Esophagus squamous epithelium (tissue), 5 donors: Measurements from ENCODE around the gene NIT2. TPM values are rescaled to one million over a fixed set of nuclear protein-coding genes. Genes with fewer than 3 reads are reported as not detected.

ENCODE experiments used
- DNase-seq: peaks from one replicate; lab custom pipeline; 2025; lab: John Stamatoyannopoulos, UW
- H3K27ac ChIP-seq, 4 donors: fragments of 200-600 bp; sonication (generic); one replicate each; pipeline ENCODE4 v1.5.1; 2016 to 2019; ENCODE audit warnings: mild to moderate bottlenecking in 1 of 4
- H3K27me3 ChIP-seq, 4 donors: fragments of 200-600 bp; sonication (generic); 1 replicate in 3 of 4; 2 replicates in 1 of 4; pipeline versions ENCODE4 v1.5.1 to v1.6.0; 2017 to 2021; ENCODE audit warnings: antibody characterized with exemption in 1 of 4
- H3K36me3 ChIP-seq, 3 donors: fragments of 200-600 bp; sonication (generic); one replicate each; pipeline ENCODE4 v1.5.1; 2016 to 2019
- H3K4me1 ChIP-seq, 3 donors: fragments of 200-600 bp; sonication (generic); one replicate each; pipeline ENCODE4 v1.5.1; 2017 to 2019
- H3K4me3 ChIP-seq, 4 donors: fragments of 200-600 bp; sonication (generic); 1 replicate in 3 of 4; 2 replicates in 1 of 4; pipeline ENCODE4 v1.5.1; 2016 to 2019; ENCODE audit warnings: mild to moderate bottlenecking in 2 of 4, moderate library complexity in 1 of 4
- H3K9me3 ChIP-seq, 3 donors: fragments of 200-600 bp; sonication (generic); one replicate each; pipeline ENCODE4 v1.5.1; 2016 to 2019
- POLR2A ChIP-seq, 4 donors: fragments of 450-650 bp; IDR thresholded peaks; one replicate each; pipeline ENCODE4 v1.6.1; 2017; ENCODE audit warnings: antibody characterized with exemption in 4 of 4, mild to moderate bottlenecking in 4 of 4, moderate library complexity in 3 of 4
- WGBS, 2 donors: methylation state at CpG; one replicate each; pipeline ENCODE4 v1.1.5; 2018; 5-methylcytosine and 5-hydroxymethylcytosine counted together
- intact Hi-C: fragments of 100-400 bp; cut with DNase I; formaldehyde crosslinking; loops from one replicate; pipeline ENCODE4 v1.15.0; 2022
- total RNA-seq, 4 donors: library from RNA; depleted of rRNA; stranded (reverse); fragments of >200 nt; gene quantifications; one replicate each; pipeline ENCODE4 v1.1.0, GENCODE V29; 2016
- TF ChIP-seq, protein P1 (sequence below), 6 experiments: fragments of 450-650 bp in 4 of 6; fragments of 200-600 bp in 2 of 6; sonication (generic) in 2 of 6; IDR thresholded peaks; one replicate each; pipeline ENCODE4 v1.5.1; 2016 to 2019; ENCODE audit warnings: antibody characterized with exemption in 6 of 6, mild to moderate bottlenecking in 4 of 6, moderate library complexity in 4 of 6
- donor health status: DM: yes; HTN: yes; CAD: no.

The NIT2 gene
- total RNA-seq, 4 donors from 2014 or later, result 12.5 to 37.2 (median 23.8) TPM

DNA sequence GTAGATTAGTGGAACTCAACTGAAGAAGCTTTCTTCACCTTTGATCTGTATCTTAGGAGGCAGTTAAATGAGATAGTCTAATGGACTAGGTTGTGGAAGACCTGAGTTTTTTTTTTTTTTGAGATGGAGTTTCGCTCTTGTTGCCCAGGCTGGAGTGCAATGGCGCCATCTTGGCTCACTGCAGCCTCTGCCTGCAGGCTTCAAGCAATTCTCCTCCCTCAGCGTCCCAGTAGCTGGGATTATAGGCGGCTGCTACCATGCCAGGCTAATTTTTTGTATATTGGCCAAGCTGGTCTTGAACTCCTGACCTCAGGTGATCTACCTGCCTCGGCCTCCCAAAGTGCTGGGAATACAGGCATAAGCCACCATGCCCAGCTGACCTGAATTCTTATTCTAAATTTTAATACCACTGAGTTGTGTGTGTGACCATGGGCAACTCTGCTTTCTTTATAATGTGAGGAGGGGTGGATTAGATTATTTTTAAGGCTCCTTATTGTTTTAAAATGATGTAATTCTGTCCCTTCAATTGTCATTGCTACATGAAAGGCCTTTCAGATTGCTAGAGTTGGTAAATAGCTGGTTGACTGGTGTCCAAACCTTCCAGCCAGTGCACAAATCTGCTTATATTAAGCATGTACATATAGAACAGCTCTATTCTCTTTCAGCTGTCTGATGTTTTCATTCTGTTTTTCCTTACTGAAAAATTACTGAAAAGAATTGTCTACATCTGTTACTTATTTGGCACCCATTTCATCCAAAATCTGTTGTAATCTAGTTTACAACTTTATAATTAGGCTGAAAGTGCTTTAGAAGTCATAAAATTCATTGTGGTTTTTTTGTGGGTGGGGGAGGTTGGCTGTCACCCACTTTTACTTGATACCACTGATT is 69.0 kb downstream of the NIT2 start:
- peaks cover 10 to 44% (median 28%) of the 10 kb centered on the region in 3 donors for H3K4me1 ChIP-seq
- no peak for DNase-seq
- peak overlapping the region in 2 of 4 donors; percentile 13 to 93 for H3K4me3 ChIP-seq
- TF ChIP-seq, protein P1, sequence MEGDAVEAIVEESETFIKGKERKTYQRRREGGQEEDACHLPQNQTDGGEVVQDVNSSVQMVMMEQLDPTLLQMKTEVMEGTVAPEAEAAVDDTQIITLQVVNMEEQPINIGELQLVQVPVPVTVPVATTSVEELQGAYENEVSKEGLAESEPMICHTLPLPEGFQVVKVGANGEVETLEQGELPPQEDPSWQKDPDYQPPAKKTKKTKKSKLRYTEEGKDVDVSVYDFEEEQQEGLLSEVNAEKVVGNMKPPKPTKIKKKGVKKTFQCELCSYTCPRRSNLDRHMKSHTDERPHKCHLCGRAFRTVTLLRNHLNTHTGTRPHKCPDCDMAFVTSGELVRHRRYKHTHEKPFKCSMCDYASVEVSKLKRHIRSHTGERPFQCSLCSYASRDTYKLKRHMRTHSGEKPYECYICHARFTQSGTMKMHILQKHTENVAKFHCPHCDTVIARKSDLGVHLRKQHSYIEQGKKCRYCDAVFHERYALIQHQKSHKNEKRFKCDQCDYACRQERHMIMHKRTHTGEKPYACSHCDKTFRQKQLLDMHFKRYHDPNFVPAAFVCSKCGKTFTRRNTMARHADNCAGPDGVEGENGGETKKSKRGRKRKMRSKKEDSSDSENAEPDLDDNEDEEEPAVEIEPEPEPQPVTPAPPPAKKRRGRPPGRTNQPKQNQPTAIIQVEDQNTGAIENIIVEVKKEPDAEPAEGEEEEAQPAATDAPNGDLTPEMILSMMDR (IDR thresholded peaks at IDR 0.05), result no peak
- TF ChIP-seq POLR2A (IDR thresholded peaks at IDR 0.05), result no peak
- H3K27me3 ChIP-seq, result no peaks in the 10 kb centered on the region
- no peaks in the 10 kb centered on the region for H3K9me3 ChIP-seq
- intact Hi-C loops, result no loop called here
- 68 to 72% methylated on average over 5 of the region's 5 CpGs for WGBS, 2 donors
- H3K36me3 ChIP-seq, result no peaks in the 10 kb centered on the region
- no peak overlapping the region for H3K27ac ChIP-seq

DNA sequence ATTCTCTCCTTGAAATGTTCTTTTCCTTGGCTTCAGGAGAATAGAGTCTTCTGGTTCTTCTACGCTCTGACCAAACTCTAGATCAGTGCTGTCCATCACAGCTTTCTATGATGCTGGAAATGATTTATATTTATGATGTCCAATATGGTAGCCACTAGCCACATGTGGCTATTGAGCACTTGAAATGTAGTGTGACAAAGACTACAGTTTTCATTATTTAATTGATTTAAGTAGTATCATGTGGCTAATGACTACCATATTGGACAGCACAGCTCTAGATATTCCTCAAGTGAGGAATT is 69.6 kb downstream of the NIT2 start:
- WGBS, 2 donors, result 94% methylated on average over 1 of the region's 1 CpG
- intact Hi-C loops, result no loop called here
- Histone ChIP-seq H3K4me3 (no peak overlapping the region), H3K9me3 (no peaks in the 10 kb centered on the region), H3K27me3 (no peaks in the 10 kb centered on the region), H3K36me3 (no peaks in the 10 kb centered on the region), H3K27ac (no peak overlapping the region), H3K4me1 (peaks cover 10 to 38% (median 22%) of the 10 kb centered on the region in 3 donors)
- TF ChIP-seq POLR2A (IDR thresholded peaks at IDR 0.05), result no peak
- TF ChIP-seq, protein P1 (IDR thresholded peaks at IDR 0.05), result no peak
- DNase-seq, result no peak

DNA sequence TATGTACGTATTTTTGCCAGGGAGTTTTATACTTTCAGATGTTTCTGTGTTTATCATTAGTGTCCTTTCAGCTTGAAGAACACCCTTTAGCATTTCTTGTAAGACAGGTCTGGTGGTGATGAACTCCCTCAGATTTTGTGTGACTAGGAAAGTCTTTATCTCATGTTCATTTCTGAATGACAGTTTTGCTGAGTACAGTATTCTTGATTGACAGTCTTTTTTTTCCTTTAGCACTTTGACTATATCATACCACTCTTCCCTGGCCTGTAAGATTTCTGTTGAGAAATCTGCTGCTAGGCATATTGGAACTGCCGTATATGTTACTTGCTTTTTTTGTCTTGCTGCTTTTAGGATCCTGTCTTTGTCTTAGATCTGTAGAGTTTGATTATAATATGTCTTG is 72.6 kb downstream of the NIT2 start:
- H3K27ac ChIP-seq, result no peak overlapping the region
- no peak overlapping the region for H3K4me3 ChIP-seq
- H3K36me3 ChIP-seq, result no peaks in the 10 kb centered on the region
- no peaks in the 10 kb centered on the region for H3K27me3 ChIP-seq
- DNase-seq, result no peak
- TF ChIP-seq, protein P1 (IDR thresholded peaks at IDR 0.05), result no peak
- TF ChIP-seq POLR2A (IDR thresholded peaks at IDR 0.05), result no peak
- intact Hi-C loops, result no loop called here
- peaks cover 0 to 21% (median 13%) of the 10 kb centered on the region in 3 donors for H3K4me1 ChIP-seq
- WGBS, 2 donors, result 72 to 74% methylated on average over 2 of the region's 2 CpGs
- no peaks in the 10 kb centered on the region for H3K9me3 ChIP-seq

DNA sequence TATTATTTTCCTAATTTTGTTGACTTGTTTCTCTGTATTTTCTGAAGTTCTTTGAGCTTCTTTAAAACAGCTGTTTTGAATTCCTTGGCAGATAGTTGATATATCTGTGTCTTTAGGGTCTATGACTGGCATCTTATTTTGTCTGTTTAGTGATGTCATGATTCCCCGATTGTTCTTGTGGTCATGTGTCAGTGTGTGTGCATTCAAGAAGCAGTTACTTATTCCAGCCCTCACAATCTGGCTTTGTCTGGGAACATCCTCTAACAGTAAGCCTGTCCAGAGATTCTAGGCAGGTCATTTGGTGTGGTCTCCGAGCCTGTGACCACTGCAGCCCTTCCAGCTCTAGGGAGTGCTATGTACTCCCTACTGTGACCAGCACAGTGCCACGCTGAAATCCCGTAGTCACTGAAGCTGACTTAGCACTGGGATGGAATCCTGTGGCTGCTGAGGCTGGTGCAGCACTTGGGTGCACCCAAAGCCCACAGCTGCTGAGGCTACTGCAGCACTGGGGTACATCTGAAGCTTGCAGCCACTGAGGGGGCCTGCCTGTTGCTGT is 73.5 kb downstream of the NIT2 start:
- no peaks in the 10 kb centered on the region for H3K36me3 ChIP-seq
- intact Hi-C loops, result no loop called here
- no peak for DNase-seq
- 82 to 100% methylated on average over 1 to 2 of the region's 4 CpGs for WGBS, 2 donors
- no peaks in the 10 kb centered on the region for H3K27me3 ChIP-seq
- H3K9me3 ChIP-seq, result no peaks in the 10 kb centered on the region
- H3K4me3 ChIP-seq, result no peak overlapping the region
- TF ChIP-seq, protein P1 (IDR thresholded peaks at IDR 0.05), result no peak
- no peak for TF ChIP-seq POLR2A (IDR thresholded peaks at IDR 0.05)
- peaks cover 0 to 12% (median 6%) of the 10 kb centered on the region in 3 donors for H3K4me1 ChIP-seq
- no peak overlapping the region for H3K27ac ChIP-seq

Other genes with a start within 250 kb of the NIT2 start
- gene FILIP1L, start 220.3 kb upstream of the NIT2 start, total RNA-seq, result 10 to 100 TPM in 2 of 4 donors, 1 to 10 TPM in 2; 2.5 to 23.5 (median 10.7) TPM
- gene TBC1D23, start 73.8 kb upstream of the NIT2 start, total RNA-seq, result 10 to 100 TPM; 16.3 to 40.0 (median 32.1) TPM
- 10 to 100 TPM; 32.0 to 51.3 (median 44.3) TPM for gene TOMM70, start 66.3 kb downstream of the NIT2 start, total RNA-seq
- 1 to 10 TPM in 2 of 4 donors, under 1 TPM in 2; 0.31 to 1.5 (median 0.97) TPM for gene LNP1, start 66.8 kb downstream of the NIT2 start, total RNA-seq
- 10 to 100 TPM in 1 of 4 donors, 1 to 10 TPM in 3; 1.8 to 25.1 (median 5.1) TPM for gene TMEM45A, start 157.9 kb downstream of the NIT2 start, total RNA-seq